ENCODE results near the gene MLLT1.
A peak's percentile ranks its signal among the peaks of the same experiment; 100 is the strongest.

Gene MLLT1

GRCh38 chr19:6221220-6221877 lies 58.4 kb downstream of the MLLT1 start:
- DNase-seq (ENCODE audit: low spot score), result no peak

GRCh38 chr19:6220385-6221191 lies 59.2 kb downstream of the MLLT1 start:
- peak; percentile 87 for DNase-seq (ENCODE audit: low spot score)

- DNase-seq (ENCODE audit: low spot score), result no peak
Measured at GRCh38 chr19:6219586-6220290, 60.0 kb downstream of the MLLT1 start.

GRCh38 chr19:6219147-6219525 lies 60.6 kb downstream of the MLLT1 start:
- DNase-seq (ENCODE audit: low spot score), result no peak

- peak; percentile 94 for DNase-seq (ENCODE audit: low spot score)
Measured at GRCh38 chr19:6218491-6219146, 61.2 kb downstream of the MLLT1 start.

- no peak for DNase-seq (ENCODE audit: low spot score)
Measured at GRCh38 chr19:6217752-6218334, 61.9 kb downstream of the MLLT1 start.

- no peak for DNase-seq (ENCODE audit: low spot score)
Measured at GRCh38 chr19:6216996-6217751, 62.6 kb downstream of the MLLT1 start.

GRCh38 chr19:6216236-6216995 lies 63.4 kb downstream of the MLLT1 start:
- no peak for DNase-seq (ENCODE audit: low spot score)

GRCh38 chr19:6215701-6216235 lies 64.0 kb downstream of the MLLT1 start:
- DNase-seq (ENCODE audit: low spot score), result no peak

GRCh38 chr19:6214881-6215541 lies 64.8 kb downstream of the MLLT1 start:
- DNase-seq (ENCODE audit: low spot score), result no peak

GRCh38 chr19:6213696-6214641 lies 65.8 kb downstream of the MLLT1 start:
- DNase-seq (ENCODE audit: low spot score), result no peak

- no peak for DNase-seq (ENCODE audit: low spot score)
Measured at GRCh38 chr19:6213266-6213595, 66.5 kb downstream of the MLLT1 start.

GRCh38 chr19:6212403-6213265 lies 67.1 kb downstream of the MLLT1 start:
- DNase-seq (ENCODE audit: low spot score), result no peak

GRCh38 chr19:6211632-6212402 lies 68.0 kb downstream of the MLLT1 start:
- DNase-seq (ENCODE audit: low spot score), result no peak

- no peak for DNase-seq (ENCODE audit: low spot score)
Measured at GRCh38 chr19:6210721-6211600, 68.8 kb downstream of the MLLT1 start.

GRCh38 chr19:6210091-6210490 lies 69.7 kb downstream of the MLLT1 start:
- no peak for DNase-seq (ENCODE audit: low spot score)
